Activated CD4-positive, alpha-beta T cell treated with anti-CD3 and anti-CD28 coated beads for 1 hour (primary cell): ENCODE data around the gene ARSB.

ENCODE experiments used
- DNase-seq: peaks from one replicate; pipeline ENCODE4 v3.0.0-alpha.2; 2020

Gene ARSB

DNA sequence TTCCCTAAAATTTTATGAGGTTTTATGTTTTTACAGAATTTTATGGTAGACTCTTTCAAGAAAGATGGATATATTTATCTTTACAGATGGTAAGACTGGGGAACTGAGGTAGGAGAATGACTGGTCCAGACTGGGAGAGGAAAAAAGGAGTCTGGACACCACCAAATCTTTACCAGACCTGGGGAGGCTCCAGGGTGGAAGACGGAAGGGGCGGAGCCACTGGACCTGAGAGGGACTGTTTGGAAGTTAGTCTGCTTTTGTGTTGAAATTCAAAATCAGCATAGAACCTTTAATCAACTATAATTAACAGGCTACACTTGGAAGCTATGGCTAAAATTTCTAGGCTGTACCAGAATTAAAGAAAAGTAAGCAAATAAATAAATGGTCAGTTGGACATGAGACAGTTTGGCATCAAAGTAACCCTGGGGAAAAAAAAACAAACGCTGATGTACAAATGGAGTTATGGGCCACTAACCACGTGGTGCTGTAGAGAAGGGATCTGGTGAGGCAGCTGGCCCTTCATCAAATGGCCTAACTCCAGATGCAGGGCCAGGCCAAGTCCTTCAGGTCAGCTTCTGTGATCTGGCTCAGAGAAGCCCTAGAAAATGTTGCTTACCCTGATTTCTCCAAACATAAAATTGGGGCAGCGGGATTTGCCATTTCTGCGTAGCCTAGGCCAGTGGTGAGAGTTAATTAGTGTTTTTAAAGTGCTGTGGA is 155.1 kb downstream of the ARSB start:
- DNase-seq: no peak

DNA sequence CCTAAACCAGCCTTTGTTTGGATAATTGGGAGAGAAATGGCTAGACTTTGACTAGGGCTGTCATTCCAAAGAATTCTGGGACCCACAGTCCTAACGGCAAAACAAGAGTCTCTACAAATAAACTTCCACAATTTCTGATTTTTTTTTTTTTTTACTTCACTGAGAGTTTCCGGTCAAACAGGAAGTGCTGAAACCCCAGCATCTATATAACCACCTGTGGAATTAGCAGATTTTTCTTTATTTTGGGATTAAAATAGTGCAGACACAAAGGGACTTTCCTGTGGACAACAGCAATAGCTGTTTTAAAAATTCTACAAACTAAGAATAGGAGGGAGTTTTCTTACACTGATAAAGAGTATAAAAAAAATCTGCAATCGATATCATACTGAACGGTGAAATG is 157.4 kb downstream of the ARSB start:
- DNase-seq: no peak

DNA sequence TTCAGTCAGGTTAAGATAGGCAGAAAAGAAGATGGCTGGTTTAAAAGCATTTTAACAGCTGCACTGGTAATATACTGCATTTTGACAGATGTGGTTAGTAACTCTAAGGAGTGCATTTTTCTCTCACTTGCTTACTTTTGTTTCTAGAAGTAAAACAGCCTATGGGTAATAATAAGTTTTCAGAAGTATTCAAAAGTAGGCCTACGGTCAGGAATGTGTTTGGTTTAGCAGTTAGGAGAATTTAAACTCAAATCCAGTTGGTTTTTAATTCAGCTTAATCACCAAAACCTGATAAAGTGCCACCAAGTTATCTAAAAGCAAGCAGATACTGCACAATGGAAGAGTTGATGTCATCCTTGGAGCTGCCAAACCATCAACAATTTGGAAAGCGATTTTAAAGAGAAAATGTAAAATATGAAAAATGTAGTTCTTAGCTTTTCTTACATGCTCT is 160.3 kb downstream of the ARSB start:
- no peak for DNase-seq

DNA sequence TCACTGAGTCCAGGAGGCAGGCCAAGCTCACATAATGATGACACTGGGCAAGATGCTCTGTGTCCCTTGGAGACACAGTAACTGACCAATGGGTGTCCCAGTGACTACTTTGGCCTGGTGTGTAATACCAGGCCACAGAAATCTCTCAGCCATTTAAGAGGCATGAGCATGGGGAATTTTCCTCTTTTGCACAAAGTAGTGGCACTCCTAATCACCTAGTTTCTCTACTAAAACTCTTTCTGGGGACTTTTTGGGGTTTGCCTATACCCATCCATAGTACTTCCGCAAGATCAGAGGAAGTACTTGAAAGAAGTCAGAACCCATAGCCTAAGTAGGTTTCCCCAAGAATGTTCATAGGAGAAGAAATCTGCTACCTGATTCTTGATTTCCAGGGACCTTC is 161.9 kb downstream of the ARSB start:
- DNase-seq: no peak

DNA sequence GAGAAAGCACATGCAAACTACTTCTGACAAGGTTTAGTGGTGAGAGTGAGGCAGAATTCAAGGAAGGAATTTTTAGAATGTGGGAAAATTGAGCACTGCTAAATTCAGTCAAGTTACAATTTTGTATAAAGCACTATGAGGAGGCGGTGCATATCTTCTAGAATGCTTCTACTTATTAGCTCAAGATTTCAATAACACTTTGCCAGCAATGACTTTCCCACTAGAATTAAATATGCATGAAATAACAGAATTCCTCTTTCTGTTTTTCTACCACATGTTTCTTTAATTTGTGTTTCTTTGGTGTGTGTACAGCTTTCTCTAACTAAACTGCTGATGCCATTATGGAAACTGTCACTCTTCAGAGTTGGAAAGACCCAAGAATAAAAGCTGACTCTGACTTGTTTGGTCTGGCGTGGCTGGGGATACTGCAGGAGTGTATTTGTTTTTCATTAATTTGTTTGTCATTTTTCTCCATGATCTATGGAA is 163.5 kb downstream of the ARSB start:
- DNase-seq: no peak

DNA sequence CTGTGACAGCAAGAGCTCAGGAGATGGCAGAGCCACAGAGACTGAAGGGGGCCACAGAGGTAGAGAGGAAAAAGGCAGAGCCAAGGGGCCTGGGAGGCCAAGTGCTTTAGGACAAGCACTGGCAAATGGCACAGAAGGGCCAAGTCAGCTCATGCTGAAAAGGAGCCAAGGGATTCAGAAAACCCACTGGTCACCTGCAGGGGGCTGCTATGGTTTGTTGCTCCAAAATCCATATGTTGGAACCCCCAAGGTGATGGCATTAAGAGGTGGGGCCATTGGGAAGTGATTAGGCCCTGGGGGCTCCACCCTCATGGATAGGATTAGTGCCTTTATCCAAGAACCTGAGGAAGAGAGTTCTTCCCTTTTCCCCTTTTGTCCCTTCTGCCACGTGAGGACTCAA is 165.4 kb downstream of the ARSB start:
- DNase-seq: no peak

DNA sequence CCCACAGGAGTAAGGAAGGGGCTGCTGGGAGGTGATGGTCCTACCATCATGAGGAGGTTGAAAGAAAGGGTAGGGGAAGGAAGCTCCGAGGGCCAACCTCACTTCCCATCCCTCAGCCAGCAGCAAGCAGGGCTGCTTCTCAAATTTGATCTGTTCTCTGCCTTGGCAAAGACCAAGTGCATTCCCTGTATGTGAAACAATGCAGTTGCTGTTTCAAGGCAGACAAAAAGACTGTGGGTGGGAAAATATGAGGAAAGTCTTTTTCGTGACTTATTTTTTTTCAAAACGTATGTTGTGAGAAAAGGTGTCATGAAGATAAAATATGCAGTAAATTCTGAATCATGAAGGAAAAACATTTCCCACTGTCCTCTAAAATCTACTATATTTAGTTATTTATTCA is 165.9 kb downstream of the ARSB start:
- DNase-seq: no peak

DNA sequence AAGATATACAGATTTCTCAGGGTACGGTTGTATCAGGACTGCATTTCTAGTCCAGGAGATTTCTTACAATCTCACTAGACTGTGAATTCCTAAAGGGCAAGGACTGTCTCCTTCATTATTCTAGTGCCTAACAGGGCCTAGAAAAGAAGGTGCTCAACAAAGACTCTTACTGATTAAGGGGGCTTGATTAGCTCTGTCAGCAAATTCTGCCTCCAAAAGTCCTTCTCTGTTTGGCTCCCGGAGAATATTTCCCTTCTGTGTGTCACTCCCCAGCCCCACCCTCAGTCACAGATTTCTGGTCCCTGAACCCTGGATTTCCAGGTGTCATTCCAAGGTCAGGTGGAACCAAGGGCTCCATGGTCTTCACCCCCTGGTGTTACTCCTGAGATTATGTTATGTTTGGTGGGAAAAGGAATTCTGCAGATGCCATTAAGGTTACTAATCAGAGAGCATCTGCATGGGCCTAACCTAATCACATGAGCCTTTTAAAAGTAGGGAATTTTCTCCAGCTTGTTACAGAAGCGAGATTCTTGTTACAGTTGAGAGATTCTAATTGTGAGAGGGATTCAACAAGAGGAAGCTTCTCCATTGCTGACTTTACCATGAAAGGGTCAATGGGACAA is 168.9 kb downstream of the ARSB start:
- no peak for DNase-seq

DNA sequence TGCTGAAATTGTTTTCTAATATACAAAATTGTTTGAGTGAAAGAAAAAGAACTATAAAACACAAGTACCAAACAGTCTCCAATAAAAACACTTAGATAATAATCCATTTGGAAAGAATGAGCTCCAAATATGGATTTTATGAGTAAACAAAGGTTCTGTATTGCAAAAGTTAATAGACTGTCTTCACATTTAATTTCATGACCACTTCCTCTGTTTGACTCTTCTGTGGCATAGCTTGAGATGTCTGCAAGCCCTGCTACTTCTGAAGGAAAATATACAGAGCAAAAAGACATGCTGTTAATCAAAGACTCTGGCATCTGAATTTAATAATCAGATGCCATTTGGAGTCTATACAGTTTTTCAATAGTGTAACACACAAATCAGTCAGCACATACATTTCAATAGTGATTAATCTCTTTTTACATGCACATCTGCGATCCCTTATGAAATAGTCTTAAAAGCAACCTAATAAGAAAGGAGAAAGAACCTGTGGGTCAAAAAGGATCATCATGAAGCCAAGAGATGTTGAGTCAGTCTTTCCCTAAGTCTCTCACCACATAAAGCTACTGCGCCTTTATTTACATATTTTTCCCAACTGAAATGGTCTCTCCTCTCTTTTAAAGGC is 171.1 kb downstream of the ARSB start:
- DNase-seq: no peak

DNA sequence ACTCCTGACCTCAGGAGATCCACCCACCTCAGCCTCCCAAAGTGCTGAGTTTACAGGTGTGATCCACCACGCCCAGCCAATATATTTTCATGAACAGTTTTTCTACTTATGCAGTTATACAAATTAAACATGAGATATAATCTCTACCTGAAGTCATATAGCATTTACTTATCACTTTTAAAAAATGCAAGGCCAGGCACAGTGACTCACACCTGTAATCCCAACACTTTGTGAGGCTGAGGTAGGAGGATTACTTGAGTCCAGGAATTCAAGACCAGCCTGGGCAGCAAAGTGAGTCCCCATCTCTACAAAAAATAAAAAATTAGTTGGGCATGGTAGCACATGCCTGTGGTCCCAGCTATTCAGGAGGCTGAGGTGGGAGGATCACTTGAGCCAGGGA is 171.8 kb downstream of the ARSB start:
- no peak for DNase-seq

DNA sequence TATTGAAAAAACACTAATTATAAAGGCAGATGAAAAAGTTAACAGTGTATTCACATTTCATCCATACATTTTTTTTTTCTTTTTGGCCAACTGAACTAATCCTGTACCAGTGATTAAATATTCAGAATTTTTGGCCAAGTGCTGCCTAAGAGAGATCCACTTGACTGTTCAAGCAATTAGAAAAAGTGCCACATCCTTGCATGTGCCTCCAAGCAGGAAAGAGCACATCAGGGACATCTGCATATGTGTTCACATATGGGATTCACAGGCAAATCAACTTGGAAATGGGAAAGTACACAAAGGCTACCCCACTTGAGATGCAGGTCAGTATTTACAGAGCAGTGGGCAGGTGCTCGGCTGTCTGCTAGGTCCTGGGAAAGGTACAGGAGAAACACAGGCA is 173.2 kb downstream of the ARSB start:
- DNase-seq: no peak

DNA sequence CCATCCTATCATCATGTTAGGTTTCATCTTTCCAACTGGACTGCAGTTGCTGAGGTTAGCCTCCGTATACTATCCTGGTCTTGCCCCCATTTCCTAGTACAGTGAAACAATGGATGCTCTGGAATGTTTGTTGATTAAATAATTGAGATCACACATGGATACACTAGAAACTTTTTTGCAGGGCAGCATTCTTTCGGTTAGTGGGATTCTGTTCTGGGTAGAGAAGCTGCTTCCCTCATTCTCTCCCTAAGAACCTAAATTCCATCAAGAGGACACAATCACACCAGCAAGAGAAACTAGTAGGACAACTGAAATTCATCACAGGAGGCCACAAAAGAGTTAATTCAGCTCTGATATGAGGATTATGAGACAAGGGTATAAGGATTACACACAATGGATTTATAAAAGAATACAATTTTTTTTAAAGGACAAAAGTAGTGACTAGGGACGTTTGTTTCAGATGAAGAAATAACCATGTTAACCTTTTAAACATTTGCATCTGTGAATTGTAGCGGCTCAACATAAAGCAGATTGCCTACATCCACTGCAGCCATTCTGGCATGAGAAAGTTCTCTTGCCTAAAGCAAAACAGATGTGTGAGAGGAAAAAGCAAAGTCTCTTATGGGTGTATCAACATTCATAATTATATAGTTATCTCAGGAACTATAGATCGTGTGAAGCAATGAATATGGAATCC is 173.8 kb downstream of the ARSB start:
- no peak for DNase-seq

DNA sequence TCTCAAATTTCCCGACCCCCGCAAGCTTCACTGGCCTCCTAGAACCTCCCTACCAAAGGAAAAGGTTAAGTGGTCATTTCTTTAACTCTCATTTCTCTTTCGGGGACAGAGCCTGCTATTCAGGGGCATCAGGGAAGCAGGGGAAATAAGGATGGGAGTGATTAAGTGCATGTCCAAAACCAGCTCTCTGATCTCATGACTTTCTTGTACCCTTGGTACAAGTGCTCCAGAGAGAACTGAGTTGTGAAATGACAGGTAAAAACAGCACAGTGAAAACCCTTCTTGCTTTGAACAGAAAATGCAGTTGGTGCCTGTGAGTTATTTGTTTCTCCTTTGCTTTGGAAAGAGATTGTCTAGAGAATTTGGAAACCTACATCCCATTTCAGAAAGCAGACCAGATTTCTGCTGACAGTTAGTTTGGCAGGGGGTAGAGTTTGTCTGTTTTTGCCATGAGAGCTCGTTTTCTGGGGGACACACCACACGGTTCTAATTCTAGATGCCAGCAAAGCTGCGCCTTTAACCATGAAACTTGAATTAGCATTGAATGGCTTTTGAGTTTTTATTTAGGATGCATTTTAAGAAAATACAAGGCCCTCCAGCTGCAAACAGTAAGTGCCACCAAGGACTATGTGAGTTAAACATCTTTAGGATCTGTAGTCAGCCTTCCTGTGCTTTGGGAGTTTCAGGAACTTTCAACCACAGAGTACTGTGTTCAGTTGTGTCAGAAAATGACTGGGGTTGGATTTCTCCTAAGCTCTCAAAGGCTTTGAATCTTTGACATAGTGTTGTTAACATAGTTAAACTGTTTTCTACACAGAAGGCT is 174.8 kb downstream of the ARSB start:
- DNase-seq: no peak

DNA sequence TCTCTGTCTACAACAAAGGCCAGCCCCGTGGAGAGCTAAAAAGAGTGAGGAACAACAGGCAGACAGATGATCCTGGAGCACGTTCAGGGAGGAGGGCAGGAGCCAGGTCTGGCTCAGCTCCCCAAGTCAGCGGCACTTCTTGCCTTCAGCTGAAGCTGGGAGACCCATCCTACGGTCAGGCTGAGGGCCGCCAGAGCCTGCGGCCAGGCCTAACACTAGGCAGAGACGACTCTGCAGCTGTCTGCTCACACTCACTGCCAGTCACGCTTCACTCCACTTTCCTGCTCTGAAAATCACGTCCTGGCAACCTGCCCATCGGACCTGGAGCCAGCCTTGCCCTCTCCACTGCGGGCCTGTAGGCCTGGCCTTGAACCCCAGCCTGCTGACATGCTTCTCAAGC is 175.7 kb downstream of the ARSB start:
- no peak for DNase-seq

DNA sequence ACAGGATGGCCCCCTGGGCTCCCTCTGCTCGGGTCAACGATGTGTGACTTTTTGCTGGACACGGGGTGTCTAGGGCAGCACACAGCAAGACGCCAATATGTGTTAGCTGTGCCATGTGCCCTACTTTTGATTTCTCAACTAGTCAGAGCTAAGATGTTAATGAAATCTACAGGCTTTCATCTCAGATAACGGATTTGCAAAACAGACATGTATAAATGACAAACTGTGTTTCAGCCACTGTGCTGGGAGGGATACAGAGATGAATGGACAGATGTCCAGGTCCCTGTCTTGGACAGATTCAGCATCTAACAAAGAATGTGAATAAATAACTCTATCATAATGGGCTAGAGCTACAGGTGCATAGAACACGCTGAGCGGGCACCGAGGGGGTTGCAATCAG is 176.3 kb downstream of the ARSB start:
- no peak for DNase-seq

DNA sequence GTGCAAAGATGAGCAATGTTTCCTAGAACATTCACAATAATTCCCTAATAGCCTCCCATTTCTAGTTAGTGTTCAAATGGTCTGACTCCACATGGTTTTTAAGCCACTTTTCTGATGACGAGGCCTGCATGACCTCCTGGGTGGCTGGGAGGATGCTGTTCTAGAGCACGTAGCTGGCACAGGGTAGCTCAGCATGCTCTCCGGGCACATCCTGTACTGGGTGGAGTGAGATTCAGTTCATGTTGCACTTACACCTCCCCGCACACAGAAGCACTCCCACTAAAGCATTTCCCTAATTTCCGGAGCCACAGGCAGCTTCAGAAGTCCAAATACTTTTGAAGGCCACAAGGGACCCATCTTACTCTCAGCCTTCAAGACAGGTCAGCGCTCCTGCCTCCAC is 176.7 kb downstream of the ARSB start:
- no peak for DNase-seq

DNA sequence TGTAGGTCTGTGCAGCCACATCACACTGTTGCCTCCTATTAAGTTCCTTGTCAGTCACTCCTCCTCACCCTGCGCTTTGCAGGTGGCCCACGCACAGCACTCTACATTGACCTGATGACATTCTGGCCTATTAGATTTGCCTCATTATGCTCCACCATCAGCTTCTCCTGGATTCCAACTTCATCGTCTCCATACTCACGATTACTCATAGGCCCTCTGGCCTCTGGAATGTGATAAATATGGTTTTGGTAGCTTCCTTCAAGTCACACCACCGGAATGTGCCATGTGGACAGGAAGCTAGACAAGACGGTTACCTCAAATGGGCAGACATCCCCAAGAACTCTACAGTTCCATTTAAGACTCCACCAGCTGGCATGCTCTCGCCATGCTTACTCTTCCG is 178.6 kb downstream of the ARSB start:
- DNase-seq: no peak

DNA sequence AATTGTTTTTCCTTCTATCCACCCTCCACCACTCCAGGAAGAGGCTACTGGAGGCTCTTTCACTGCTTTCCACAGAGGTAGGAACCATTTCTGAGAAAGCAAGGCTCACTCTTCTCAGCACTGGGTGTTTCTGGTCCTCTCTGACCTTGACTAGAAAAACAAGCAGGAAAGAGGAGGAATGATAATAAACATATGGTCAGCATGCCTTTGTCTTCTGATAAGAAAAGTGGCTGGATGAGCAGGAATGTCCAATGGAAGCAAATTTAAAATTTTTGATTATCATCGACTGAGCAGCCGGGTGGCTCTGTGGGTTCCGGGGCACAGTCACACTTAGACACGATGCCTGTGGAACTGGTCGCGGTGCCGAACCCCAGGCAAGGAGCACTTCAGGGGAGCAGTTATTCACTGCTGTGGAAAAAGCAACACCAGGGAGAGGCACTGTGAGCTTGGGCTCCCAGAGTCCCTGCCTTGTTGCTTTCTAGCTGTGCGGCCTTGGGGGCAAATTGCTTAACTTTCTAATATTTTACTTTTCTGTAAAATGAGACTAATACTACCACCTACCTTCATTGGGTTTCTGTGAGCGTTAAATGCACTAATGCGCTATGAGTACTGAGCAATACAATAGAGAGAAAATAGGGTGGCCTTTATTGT is 179.5 kb downstream of the ARSB start:
- no peak for DNase-seq

DNA sequence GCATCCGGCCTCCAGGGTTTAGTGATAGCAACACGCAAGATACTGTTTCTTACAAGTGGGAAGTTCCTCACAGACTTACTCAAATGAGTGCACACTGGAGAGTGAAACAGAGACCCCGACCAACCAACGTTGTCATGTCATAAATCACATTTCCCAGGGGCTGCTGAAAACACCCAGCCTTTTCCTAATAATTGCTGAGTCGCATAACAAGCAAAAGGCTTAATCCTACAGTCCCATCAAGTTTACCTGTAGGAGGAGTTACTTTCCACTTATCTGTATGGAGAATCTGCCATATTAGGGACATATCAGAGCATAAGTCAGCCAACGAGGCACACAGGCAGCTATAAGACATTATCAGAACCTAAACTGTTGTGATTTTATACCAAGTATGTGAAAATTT is 180.1 kb downstream of the ARSB start:
- DNase-seq: no peak

DNA sequence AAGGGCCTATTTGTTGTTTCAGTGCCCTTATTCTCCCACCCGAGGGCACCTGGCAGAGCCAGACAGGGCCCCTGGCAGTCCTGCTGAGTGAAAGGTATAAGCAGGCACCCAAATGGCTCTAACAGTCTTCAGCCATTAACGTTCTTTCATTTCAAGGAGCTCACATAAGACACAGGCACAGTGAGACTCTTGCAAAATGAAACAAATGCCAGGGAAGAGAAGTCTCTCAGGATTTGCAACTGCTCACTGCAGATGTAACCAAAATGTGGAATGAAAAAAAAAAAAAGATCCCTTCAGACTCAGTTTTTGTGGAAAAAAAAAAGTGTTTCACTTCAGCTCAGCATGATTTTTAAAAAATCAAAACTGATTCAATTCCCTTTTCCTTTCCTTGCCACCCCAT is 181.2 kb downstream of the ARSB start:
- DNase-seq: no peak

DNA sequence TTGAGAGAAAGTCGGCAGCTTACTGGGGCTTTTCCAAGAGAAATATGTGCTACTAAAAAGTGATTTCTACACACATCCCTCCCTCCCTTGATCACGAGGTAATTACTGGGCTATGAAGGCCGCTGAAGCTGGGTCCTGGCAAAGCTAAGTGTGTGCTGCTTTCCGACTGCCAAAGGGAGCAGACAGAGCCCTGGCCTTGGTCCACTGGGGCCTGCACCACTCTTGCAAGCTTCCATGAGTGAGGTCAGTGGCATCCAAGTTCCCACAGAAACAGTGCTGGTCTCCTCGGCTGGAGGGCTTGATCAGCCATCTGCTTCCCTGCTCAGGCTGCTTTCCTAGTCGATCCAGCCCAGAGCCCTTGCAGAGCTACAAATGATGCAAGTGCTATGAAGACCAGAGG is 181.8 kb downstream of the ARSB start:
- no peak for DNase-seq

DNA sequence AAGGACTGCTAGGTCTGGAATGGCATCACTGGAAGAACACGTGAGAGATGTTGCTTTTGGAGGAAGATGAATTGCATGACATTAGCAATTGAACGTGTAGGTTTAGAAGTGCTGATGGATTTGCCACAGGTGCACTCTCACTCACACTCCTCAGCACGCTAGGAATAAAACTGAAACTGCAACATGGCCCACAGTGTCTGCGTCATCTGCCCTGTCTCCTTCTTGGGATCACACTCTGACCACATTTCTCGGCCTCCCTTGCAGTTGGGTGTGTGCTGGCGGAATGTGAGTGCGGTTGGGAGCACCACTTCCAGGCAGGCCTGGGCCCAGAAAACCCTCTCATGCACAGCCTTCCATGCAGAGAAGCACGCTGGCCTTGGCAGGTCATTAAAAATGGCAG is 183.7 kb downstream of the ARSB start:
- DNase-seq: no peak
